H9 (cell line): ENCODE measurements around the gene RAB3A. TPM values are rescaled to one million over a fixed set of nuclear protein-coding genes. Genes with fewer than 3 reads are reported as not detected.

Experiments used
- DNase-seq: peaks from one replicate; pipeline ENCODE4 v3.0.0-alpha.2; 2017
- H2AFZ ChIP-seq: one replicate; pipeline ENCODE4 v1.6.1; 2013; ENCODE audit warnings: mild to moderate bottlenecking, low read length, control low read depth, moderate library complexity
- H2AK5ac ChIP-seq: 2 replicates; pipeline ENCODE4 v1.6.1; 2013; ENCODE audit warnings: low read length, control low read depth, mixed read lengths; ENCODE audit not compliant: insufficient read length
- H2BK120ac ChIP-seq: one replicate; pipeline ENCODE4 v1.6.1; 2013; ENCODE audit warnings: low read depth, mild to moderate bottlenecking, low read length, control low read depth, inconsistent platforms; ENCODE audit not compliant: poor library complexity, severe bottlenecking
- H2BK12ac ChIP-seq: 2 replicates; pipeline ENCODE4 v1.6.1; 2013; ENCODE audit warnings: low read length, control low read depth, mixed read lengths, low read depth; ENCODE audit not compliant: insufficient read length
- H2BK15ac ChIP-seq: 2 replicates; pipeline ENCODE4 v1.6.1; 2013; ENCODE audit warnings: low read depth, low read length, control low read depth
- H2BK20ac ChIP-seq: one replicate; pipeline ENCODE4 v1.6.1; 2013; ENCODE audit warnings: low read depth, mild to moderate bottlenecking, low read length, control low read depth, inconsistent platforms; ENCODE audit not compliant: poor library complexity, severe bottlenecking
- H2BK5ac ChIP-seq: 2 replicates; pipeline ENCODE4 v1.6.1; 2013; ENCODE audit warnings: low read length, control low read depth, mixed read lengths; ENCODE audit not compliant: insufficient read length
- H3K14ac ChIP-seq: 2 replicates; pipeline ENCODE4 v1.6.1; 2013; ENCODE audit warnings: low read length, control low read depth; ENCODE audit not compliant: insufficient read depth
- H3K18ac ChIP-seq: 2 replicates; pipeline ENCODE4 v1.6.1; 2013; ENCODE audit warnings: low read depth, mild to moderate bottlenecking, mixed read lengths, low read length, control low read depth; ENCODE audit not compliant: insufficient read length
- H3K23ac ChIP-seq: 2 replicates; pipeline ENCODE4 v1.6.1; 2013; ENCODE audit warnings: low read length, control low read depth, mixed read lengths, low read depth; ENCODE audit not compliant: insufficient read length
- H3K23me2 ChIP-seq: 2 replicates; pipeline ENCODE4 v1.6.1; 2013; ENCODE audit warnings: low read depth, mild to moderate bottlenecking, mixed read lengths, low read length, control low read depth; ENCODE audit not compliant: insufficient read length, poor library complexity, severe bottlenecking
- H3K27ac ChIP-seq: 2 replicates; pipeline ENCODE4 v1.5.1; 2013; ENCODE audit warnings: low read length, control low read depth, mixed read lengths, low read depth; ENCODE audit not compliant: insufficient read length
- H3K27me3 ChIP-seq: 2 replicates; pipeline ENCODE4 v1.6.1; 2013; ENCODE audit warnings: low read length, control low read depth, inconsistent platforms; ENCODE audit not compliant: insufficient read depth
- H3K4ac ChIP-seq: 2 replicates; pipeline ENCODE4 v1.6.1; 2013; ENCODE audit warnings: low read depth, mild to moderate bottlenecking, control low read depth, inconsistent platforms, low read length, moderate library complexity
- H3K4me1 ChIP-seq: 2 replicates; pipeline ENCODE4 v1.6.1; 2013; ENCODE audit warnings: low read length, control low read depth, inconsistent platforms; ENCODE audit not compliant: insufficient read depth
- H3K4me2 ChIP-seq: 2 replicates; pipeline ENCODE4 v1.6.1; 2013; ENCODE audit warnings: low read length, control low read depth, mixed read lengths; ENCODE audit not compliant: insufficient read length, insufficient read depth
- H3K56ac ChIP-seq: 2 replicates; pipeline ENCODE4 v1.6.1; 2013; ENCODE audit warnings: low read depth, mild to moderate bottlenecking, mixed read lengths, low read length, control low read depth; ENCODE audit not compliant: insufficient read length
- H3K79me1 ChIP-seq: 2 replicates; pipeline ENCODE4 v1.6.1; 2013; ENCODE audit warnings: low read depth, mild to moderate bottlenecking, moderate library complexity, low read length, control low read depth, inconsistent platforms; ENCODE audit not compliant: insufficient read depth, poor library complexity, severe bottlenecking
- H3K79me2 ChIP-seq: 2 replicates; pipeline ENCODE4 v1.6.1; 2013; ENCODE audit warnings: low read length, control low read depth, inconsistent platforms; ENCODE audit not compliant: insufficient read depth
- H3K9ac ChIP-seq: 2 replicates; pipeline ENCODE4 v1.6.1; 2013; ENCODE audit warnings: low read length, control low read depth, mixed read lengths; ENCODE audit not compliant: insufficient read length; ENCODE audit errors: extremely low read depth
- H3K9me3 ChIP-seq: one replicate; pipeline ENCODE4 v1.6.1; 2013; ENCODE audit warnings: low read depth, low read length, inconsistent platforms; ENCODE audit not compliant: control insufficient read depth
- H3T11ph ChIP-seq: one replicate; pipeline ENCODE4 v1.6.1; 2013; ENCODE audit warnings: mild to moderate bottlenecking, low read length, control low read depth, inconsistent platforms
- H4K20me1 ChIP-seq: one replicate; pipeline ENCODE4 v1.6.1; 2013; ENCODE audit not compliant: control insufficient read depth, insufficient read length, insufficient read depth
- H4K5ac ChIP-seq: 2 replicates; pipeline ENCODE4 v1.6.1; 2013; ENCODE audit warnings: low read depth, mild to moderate bottlenecking, mixed read lengths, low read length, control low read depth; ENCODE audit not compliant: insufficient read length
- H4K8ac ChIP-seq: replicated peaks from 2 replicates; pipeline ENCODE4 v1.6.1; 2013; ENCODE audit warnings: low read length, control low read depth, mixed read lengths, low read depth; ENCODE audit not compliant: insufficient read length
- H4K91ac ChIP-seq: 2 replicates; pipeline ENCODE4 v1.6.1; 2013; ENCODE audit warnings: low read depth, mild to moderate bottlenecking, moderate library complexity, mixed read lengths, low read length, control low read depth; ENCODE audit not compliant: insufficient read length
- H3K27ac Mint-ChIP-seq, 3 experiments: 2 replicates in 2 of 3; 3 replicates in 1 of 3; pipeline ENCODE4 v1.8.0; 2020 to 2021; ENCODE audit warnings: mixed read lengths in 3 of 3, mild to moderate bottlenecking in 1 of 3, moderate library complexity in 1 of 3
- H3K27me3 Mint-ChIP-seq: 2 replicates; pipeline ENCODE4 v1.8.0; 2021; ENCODE audit warnings: low read depth, mild to moderate bottlenecking, moderate library complexity, mixed read lengths
- H3K36me3 Mint-ChIP-seq, 3 experiments: 2 replicates in 2 of 3; 3 replicates in 1 of 3; pipeline ENCODE4 v1.8.0; 2020 to 2021; ENCODE audit warnings: low read depth in 3 of 3, mixed read lengths in 3 of 3; ENCODE audit not compliant: insufficient read depth in 1 of 3
- H3K4me1 Mint-ChIP-seq, 2 experiments: 2 replicates each; pipeline ENCODE4 v1.8.0; 2020; ENCODE audit warnings: mixed read lengths in 2 of 2
- H3K4me3 Mint-ChIP-seq, 2 experiments: 2 replicates in 1 of 2; 3 replicates in 1 of 2; pipeline ENCODE4 v1.8.0; 2020 to 2021; ENCODE audit warnings: mild to moderate bottlenecking in 2 of 2, mixed read lengths in 2 of 2, moderate library complexity in 1 of 2
- H3K9me3 Mint-ChIP-seq, 2 experiments: 2 replicates in 1 of 2; 3 replicates in 1 of 2; pipeline ENCODE4 v1.8.0; 2020; ENCODE audit warnings: mild to moderate bottlenecking in 2 of 2, mixed read lengths in 2 of 2, moderate library complexity in 1 of 2
- CTCF ChIP-seq: fragments of 200-600 bp; sonication (generic); conservative IDR thresholded peaks from 3 replicates; pipeline ENCODE4 v1.8.0; 2021; ENCODE audit warnings: antibody characterized with exemption, mild to moderate bottlenecking
- WGBS: extraction: QIAGEN DNeasy Blood & Tissue Kit; methylation state at CpG from one replicate; pipeline ENCODE4 v1.1.7; 2013; ENCODE audit warnings: missing lambda C conversion rate, low lambda C conversion rate, mixed read lengths; ENCODE audit not compliant: insufficient read length; ENCODE audit errors: extremely low coverage; 5-methylcytosine and 5-hydroxymethylcytosine counted together
- total RNA-seq: library from RNA; stranded (reverse); gene quantifications from 2 replicates; pipeline ENCODE4 v1.2.1, GENCODE V29; 2021

The RAB3A gene
- total RNA-seq, 1 experiment from 2014 or later, result 6.8 TPM

- Histone ChIP-seq H2BK5ac (no peak overlapping the region), H2AFZ (no peak overlapping the region), H2BK20ac (no peak overlapping the region), H3K23ac (no peak overlapping the region), H3K56ac (no peak overlapping the region), H3K4me1 (no peaks in the 10 kb centered on the region; the same call in 1 of the 2 replicates), H2BK15ac (no peak overlapping the region), H3K9me3 (no peaks in the 10 kb centered on the region), H3T11ph (no peak overlapping the region), H2BK120ac (no peak overlapping the region), H2BK12ac (no peak overlapping the region), H3K27me3 (no peaks in the 10 kb centered on the region), H4K8ac (no peak overlapping the region), H3K79me2 (peaks cover 2% of the 10 kb centered on the region; the same call in 1 of the 2 replicates), H2AK5ac (no peak overlapping the region), H3K27ac (no peak overlapping the region), H3K18ac (no peak overlapping the region), H3K4me2 (no peak overlapping the region), H4K91ac (no peak overlapping the region), H3K9ac (no peak overlapping the region), H3K4ac (no peak overlapping the region), H4K20me1 (no peaks in the 10 kb centered on the region), H3K79me1 (peaks cover 6% of the 10 kb centered on the region), H3K14ac (no peak overlapping the region), H3K23me2 (peaks cover 8% of the 10 kb centered on the region), H4K5ac (no peak overlapping the region)
- Mint-ChIP-seq H3K4me3 (no peak overlapping the region), H3K27ac (peak overlapping the region in 2 of 3 experiments; percentile 24 to 61; a peak in 1 of 7 replicates), H3K4me1 (peaks cover 10 to 16% of the 10 kb centered on the region in 2 experiments), H3K27me3 (no peaks in the 10 kb centered on the region; the same call in 1 of the 2 replicates), H3K36me3 (peaks cover 24 to 53% (median 46%) of the 10 kb centered on the region in 3 experiments), H3K9me3 (no peaks in the 10 kb centered on the region)
- no peak for TF ChIP-seq CTCF
- no CpG with 5 or more reads among the region's 6 CpGs for WGBS
- DNase-seq, result no peak
Observed at GRCh38 chr19:18197941-18198340, 5.9 kb downstream of the RAB3A start.
